Skeletal muscle cell (primary cell): ENCODE results near the gene IFI27L2.
"Not testable (repeated sequence)": the region's sequence is repeated elsewhere in the genome, so short reads cannot be mapped to it uniquely, and the experiment has no call there.

Experiments
- DNase-seq: peaks from one replicate; pipeline ENCODE4 v3.0.0-alpha.2; 2010; ENCODE audit warnings: low read depth
- H3K4me3 ChIP-seq: 2 replicates; pipeline ENCODE4 v1.5.1; 2011; ENCODE audit warnings: low read depth, mild to moderate bottlenecking, control low read depth, low read length, moderate library complexity

Gene IFI27L2

GRCh38 chr14:94156143-94156542 lies 26.7 kb upstream of the IFI27L2 start:
- not testable (repeated sequence) for H3K4me3 ChIP-seq, DNase-seq

DNA sequence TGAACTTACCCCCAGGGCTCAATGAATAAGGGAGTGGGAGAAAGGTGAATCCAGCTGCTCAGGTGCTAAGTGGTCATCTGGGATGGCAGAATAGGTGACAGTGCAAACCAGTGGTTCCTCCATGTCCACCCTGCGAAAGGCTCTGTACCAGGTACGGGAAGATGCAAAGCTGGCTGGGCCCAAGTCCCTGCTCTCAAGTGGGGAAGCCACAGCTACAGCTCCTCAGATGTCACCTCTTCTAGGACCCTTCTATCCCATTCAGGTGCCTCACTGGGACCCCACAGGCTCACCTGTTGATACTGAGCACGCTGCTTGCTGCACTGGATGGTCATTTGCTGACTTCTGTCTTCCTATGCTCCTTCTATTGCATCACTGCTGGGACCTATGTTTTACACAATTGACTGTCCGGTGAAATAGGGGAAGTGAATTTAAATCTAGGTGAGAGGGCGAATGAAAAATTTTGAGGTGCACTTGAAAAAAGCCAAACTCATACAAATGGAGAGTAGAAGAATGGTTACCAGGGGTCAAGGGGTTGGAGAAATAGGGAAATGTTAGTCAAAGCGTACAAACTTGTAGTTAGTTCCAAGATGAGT lies 24.4 kb upstream of the IFI27L2 start:
- no peak for DNase-seq
- no peak overlapping the region for H3K4me3 ChIP-seq

DNA sequence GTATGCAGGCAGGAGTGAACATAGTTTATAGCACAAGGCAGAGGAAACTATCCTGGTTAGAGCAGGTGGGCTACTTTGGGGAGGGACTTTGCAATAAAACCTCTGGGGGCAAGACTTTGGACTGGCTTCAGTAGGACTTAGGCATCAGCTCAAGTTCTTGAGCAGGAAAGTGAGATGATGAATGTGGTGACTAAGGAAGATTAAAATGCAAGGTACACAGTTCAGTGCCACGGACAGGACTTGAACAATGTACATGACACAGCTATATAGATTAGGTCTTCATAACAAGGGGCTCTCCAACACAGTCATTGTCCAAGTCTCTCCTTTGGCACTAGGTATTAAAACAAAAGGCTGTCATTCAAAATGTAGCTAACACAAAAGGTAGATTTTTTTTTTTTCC lies 23.3 kb upstream of the IFI27L2 start:
- H3K4me3 ChIP-seq = no peak overlapping the region
- no peak for DNase-seq

- no peak for DNase-seq
- H3K4me3 ChIP-seq = no peak overlapping the region
Observed at GRCh38 chr14:94145902-94146527, 16.6 kb upstream of the IFI27L2 start.

GRCh38 chr14:94144765-94145164 lies 15.4 kb upstream of the IFI27L2 start:
- no peak for DNase-seq

GRCh38 chr14:94143711-94144110 lies 14.3 kb upstream of the IFI27L2 start:
- H3K4me3 ChIP-seq = no peak overlapping the region

More at GRCh38 chr14:94144765-94145164, 15.4 kb upstream of the IFI27L2 start:
- H3K4me3 ChIP-seq = no peak overlapping the region

DNA sequence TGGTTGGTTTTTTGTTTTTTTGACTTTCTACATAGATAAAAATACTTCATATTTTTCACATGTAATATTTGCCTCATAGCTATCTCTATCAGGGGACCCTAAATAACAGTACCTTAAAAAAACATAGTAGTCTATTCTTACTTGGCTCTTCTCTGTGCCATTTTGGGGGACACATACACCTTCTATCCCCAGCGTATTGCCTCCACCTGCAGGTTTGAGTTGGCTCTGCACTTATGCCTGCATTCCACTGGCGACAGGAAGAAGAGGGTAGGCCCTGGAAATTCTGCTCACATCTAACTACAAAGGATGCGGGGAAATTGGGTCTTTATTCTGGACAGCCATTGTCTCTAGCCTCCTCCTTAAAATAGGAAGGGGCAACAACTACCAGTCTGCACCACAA lies 13.8 kb upstream of the IFI27L2 start:
- no peak for DNase-seq
- no peak overlapping the region for H3K4me3 ChIP-seq

More at GRCh38 chr14:94143711-94144110, 14.3 kb upstream of the IFI27L2 start:
- DNase-seq = no peak

DNA sequence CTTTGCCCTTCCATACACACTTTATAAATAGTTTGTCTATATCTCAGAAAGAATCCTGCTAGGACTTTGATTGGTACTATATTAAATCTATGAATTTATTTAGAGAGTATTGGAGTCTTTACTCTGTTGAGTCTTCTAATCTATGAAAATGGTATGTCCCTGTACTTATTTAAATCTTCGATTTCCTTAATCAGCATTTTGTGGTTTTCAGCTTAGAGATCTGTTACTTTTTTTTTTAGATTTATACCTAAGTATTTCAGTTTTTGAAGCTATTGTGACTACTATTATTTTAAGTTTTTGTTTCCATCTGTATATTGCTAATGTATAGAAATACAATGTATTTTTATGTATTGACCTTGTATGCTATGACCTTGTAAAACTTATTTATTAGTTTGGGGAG lies 13.4 kb upstream of the IFI27L2 start:
- no peak overlapping the region for H3K4me3 ChIP-seq
- DNase-seq = no peak

- no peak for DNase-seq
Observed at GRCh38 chr14:94142247-94142646, 12.8 kb upstream of the IFI27L2 start.

DNA sequence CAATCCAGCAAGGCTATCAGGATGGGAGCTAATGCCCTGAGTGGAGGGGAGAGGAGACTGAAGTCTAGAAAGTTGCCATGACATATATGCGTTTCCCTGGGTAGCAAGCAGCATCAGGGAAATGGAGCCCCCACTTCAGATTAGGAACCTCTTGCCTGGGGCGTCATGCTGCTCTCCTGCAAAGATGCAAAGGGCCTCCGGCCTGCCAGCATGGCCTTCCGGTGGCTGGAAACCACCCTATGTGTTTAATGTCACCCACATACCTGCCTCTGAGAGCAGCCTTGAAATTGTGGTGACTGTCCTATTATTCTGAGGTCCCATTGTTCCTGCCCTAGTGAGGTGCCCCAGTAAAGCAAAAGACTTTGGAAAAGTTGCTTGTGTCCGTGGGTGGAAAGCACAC lies 10.0 kb upstream of the IFI27L2 start:
- H3K4me3 ChIP-seq = no peak overlapping the region
- DNase-seq = no peak

More at GRCh38 chr14:94142247-94142646, 12.8 kb upstream of the IFI27L2 start:
- H3K4me3 ChIP-seq = no peak overlapping the region

- DNase-seq = no peak
- no peak overlapping the region for H3K4me3 ChIP-seq
Observed at GRCh38 chr14:94139006-94139405, 9.6 kb upstream of the IFI27L2 start.

- H3K4me3 ChIP-seq = no peak overlapping the region
- no peak for DNase-seq
Observed at GRCh38 chr14:94138251-94138650, 8.8 kb upstream of the IFI27L2 start.

DNA sequence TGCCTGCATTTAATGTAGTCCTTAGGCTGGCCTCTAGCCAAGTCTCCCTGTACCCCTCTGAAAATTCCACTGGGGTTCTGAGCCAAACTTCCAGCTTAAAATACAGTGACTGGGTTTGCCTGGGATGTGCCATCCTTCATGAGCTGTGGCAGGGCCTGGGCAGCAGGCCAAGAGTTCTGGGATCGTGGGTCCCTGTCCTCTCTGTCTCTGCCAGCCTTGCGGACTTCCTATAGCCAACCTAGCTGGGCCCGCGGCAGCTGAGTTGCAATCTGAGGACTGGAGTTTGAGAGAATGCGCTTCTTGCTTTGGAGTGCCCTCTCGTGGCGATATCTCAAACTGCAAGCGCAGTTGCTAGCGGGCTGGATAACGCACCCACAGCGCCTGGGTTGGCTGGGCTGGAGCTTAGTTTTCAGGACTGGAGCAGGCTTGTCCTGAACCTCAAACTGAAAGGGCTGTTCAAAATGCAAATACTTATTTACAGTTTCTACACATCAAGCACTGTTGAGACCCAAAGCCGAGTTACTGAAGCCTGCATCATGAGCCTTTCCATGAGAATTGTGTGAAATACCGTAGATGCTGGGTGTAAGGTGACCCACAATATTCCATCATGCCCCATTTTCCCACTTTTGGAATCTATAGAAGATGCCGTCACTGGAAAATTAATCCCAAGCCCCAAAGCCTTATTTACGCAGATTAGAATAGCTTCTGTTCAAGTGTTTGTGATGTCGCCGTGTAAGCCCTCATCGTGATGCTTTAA lies 7.3 kb upstream of the IFI27L2 start:
- H3K4me3 ChIP-seq = no peak overlapping the region
- DNase-seq = no peak

- H3K4me3 ChIP-seq = no peak overlapping the region
- no peak for DNase-seq
Observed at GRCh38 chr14:94135476-94135875, 6.1 kb upstream of the IFI27L2 start.

GRCh38 chr14:94132285-94132887 lies 3.0 kb upstream of the IFI27L2 start:
- no peak for DNase-seq
- no peak overlapping the region for H3K4me3 ChIP-seq

GRCh38 chr14:94129758-94130414 lies 482 bp upstream of the IFI27L2 start:
- peak overlapping the region; percentile 64 for H3K4me3 ChIP-seq
- no peak for DNase-seq

DNA sequence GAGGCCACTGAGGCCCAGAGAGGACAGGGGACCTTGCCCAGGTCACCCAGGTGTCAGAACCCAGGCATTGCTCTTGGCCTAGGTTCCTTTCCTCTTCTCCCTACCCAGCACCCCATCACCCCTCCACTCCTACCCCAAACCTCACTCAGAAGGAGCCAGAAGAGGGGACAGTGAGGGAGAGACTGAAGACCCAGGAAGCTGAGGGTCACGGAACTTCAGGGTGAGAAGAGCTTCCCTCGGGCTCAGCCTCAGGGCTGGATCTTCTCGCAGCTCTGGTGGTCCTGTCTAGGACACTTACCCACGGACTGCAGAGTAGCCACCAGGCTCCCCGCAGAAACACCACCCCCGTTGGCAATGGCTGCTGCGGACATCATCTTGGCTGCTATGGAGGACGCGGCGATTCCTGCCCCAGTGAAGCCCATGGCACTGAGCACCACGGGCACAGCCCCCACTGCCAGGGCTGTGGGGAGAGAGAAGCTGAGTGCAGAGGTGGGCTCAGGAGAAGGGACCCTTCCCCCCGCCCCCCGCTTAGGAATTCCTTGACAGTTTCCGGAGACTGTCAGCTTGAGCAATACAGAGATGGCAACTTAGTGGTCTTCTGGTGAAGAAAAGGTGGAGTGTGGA lies 1.1 kb downstream of the IFI27L2 start:
- peak overlapping the region; percentile 64 for H3K4me3 ChIP-seq
- no peak for DNase-seq

DNA sequence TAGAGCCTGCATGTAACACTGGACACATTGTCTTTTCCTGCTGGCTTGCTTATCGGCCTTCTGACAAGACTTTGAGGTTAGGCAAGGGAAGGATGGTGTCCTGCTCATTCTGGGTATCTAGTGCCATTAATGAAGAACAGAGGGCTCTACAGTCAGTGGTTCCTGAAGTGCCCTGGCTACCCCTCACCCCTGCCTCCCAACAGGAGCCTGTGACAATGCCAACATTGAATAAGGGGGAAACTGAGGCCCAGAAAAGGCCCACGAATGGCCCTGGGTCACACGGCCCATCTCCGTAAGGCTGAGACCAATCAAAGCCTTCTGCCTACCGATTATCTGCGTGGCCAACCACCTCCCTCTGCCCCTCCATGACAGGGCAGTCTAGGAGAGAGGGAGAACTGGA lies 2.1 kb downstream of the IFI27L2 start:
- no peak overlapping the region for H3K4me3 ChIP-seq
- no peak for DNase-seq

- DNase-seq = no peak
- H3K4me3 ChIP-seq = no peak overlapping the region
Observed at GRCh38 chr14:94126800-94127199, 2.6 kb downstream of the IFI27L2 start.

DNA sequence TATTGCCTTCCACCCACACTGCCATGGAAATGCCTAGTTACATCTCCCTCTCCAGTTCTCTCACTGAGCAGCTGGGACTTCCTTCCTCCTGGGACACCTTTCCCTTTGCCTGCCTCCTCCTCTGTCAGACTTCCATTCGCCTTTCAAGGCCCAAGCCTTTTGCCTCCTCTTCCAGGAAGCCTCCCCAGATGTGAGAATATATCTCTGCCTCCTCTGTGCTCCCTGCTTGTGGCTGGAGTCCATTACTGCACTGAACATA lies 3.1 kb downstream of the IFI27L2 start:
- DNase-seq = no peak
- H3K4me3 ChIP-seq = no peak overlapping the region
